Neuronal stem cell (in vitro differentiated cells): ENCODE data around the gene ACOT11.

ENCODE experiments used
- DNase-seq: peaks from one replicate; pipeline ENCODE4 v3.0.0-alpha.2; 2013; ENCODE audit warnings: low spot score
- H2AFZ ChIP-seq: one replicate; pipeline ENCODE4 v1.6.1; 2013; ENCODE audit warnings: mild to moderate bottlenecking, low read length, inconsistent platforms
- H2AK5ac ChIP-seq: 2 replicates; pipeline ENCODE4 v1.6.1; 2013; ENCODE audit warnings: low read depth, mild to moderate bottlenecking, inconsistent platforms, low read length, moderate library complexity, mixed read lengths
- H2BK120ac ChIP-seq: 2 replicates; pipeline ENCODE4 v1.6.1; 2013; ENCODE audit warnings: low read depth, mild to moderate bottlenecking, inconsistent platforms, low read length, moderate library complexity, mixed read lengths
- H2BK12ac ChIP-seq: one replicate; pipeline ENCODE4 v1.6.1; 2013; ENCODE audit warnings: low read length, inconsistent platforms
- H2BK15ac ChIP-seq: 2 replicates; pipeline ENCODE4 v1.6.1; 2013; ENCODE audit warnings: mild to moderate bottlenecking, low read length, inconsistent platforms, mixed read lengths
- H2BK5ac ChIP-seq: one replicate; pipeline ENCODE4 v1.6.1; 2013; ENCODE audit warnings: inconsistent platforms, mild to moderate bottlenecking, low read length, moderate library complexity
- H3K14ac ChIP-seq: one replicate; pipeline ENCODE4 v1.6.1; 2013; ENCODE audit warnings: low read length, inconsistent platforms
- H3K18ac ChIP-seq: 2 replicates; pipeline ENCODE4 v1.6.1; 2013; ENCODE audit warnings: low read length, inconsistent platforms
- H3K23ac ChIP-seq: 2 replicates; pipeline ENCODE4 v1.6.1; 2013; ENCODE audit warnings: low read depth, mild to moderate bottlenecking, mixed read lengths, low read length, inconsistent platforms; ENCODE audit not compliant: poor library complexity
- H3K27ac ChIP-seq: replicated peaks from 3 replicates; pipeline ENCODE4 v1.5.1; 2013; ENCODE audit warnings: low read length, inconsistent platforms
- H3K27me3 ChIP-seq, 3 experiments: 2 replicates each; pipeline ENCODE4 v1.6.1; 2013; ENCODE audit warnings: low read length in 3 of 3, mild to moderate bottlenecking in 2 of 3, inconsistent platforms in 1 of 3, low read depth in 1 of 3, mixed read lengths in 1 of 3, moderate library complexity in 1 of 3; ENCODE audit not compliant: control insufficient read depth in 3 of 3, insufficient read depth in 3 of 3
- H3K36me3 ChIP-seq, 2 donors: replicated peaks in 1 of 2; 2 replicates each; pipeline ENCODE4 v1.6.1; 2013; ENCODE audit warnings: low read length in 2 of 2; ENCODE audit not compliant: control insufficient read depth in 2 of 2, insufficient read depth in 2 of 2
- H3K4ac ChIP-seq: 2 replicates; pipeline ENCODE4 v1.6.1; 2013; ENCODE audit warnings: inconsistent platforms, mild to moderate bottlenecking, low read length, moderate library complexity
- H3K4me1 ChIP-seq, 2 donors: 1 replicate in 1 of 2; 2 replicates in 1 of 2; pipeline ENCODE4 v1.6.1; 2013; ENCODE audit warnings: low read length in 2 of 2, low read depth in 1 of 2; ENCODE audit not compliant: control insufficient read depth in 2 of 2, insufficient read depth in 1 of 2
- H3K4me2 ChIP-seq: one replicate; pipeline ENCODE4 v1.6.1; 2013; ENCODE audit warnings: mild to moderate bottlenecking, low read length, inconsistent platforms; ENCODE audit not compliant: insufficient read depth, poor library complexity, severe bottlenecking
- H3K4me3 ChIP-seq, 2 donors: 2 replicates each; pipeline ENCODE4 v1.5.1; 2013; ENCODE audit warnings: low read length in 2 of 2, mild to moderate bottlenecking in 2 of 2, inconsistent platforms in 1 of 2, moderate library complexity in 1 of 2
- H3K79me1 ChIP-seq: one replicate; pipeline ENCODE4 v1.6.1; 2013; ENCODE audit warnings: low read depth, mild to moderate bottlenecking, inconsistent platforms, low read length, moderate library complexity
- H3K9ac ChIP-seq: one replicate; pipeline ENCODE4 v1.6.1; 2013; ENCODE audit warnings: mild to moderate bottlenecking, low read depth, low read length, inconsistent platforms; ENCODE audit not compliant: poor library complexity
- H3K9me3 ChIP-seq, 2 donors: replicated peaks in 1 of 2; 2 replicates each; pipeline versions ENCODE3 to v1.6.1; 2013; ENCODE audit warnings: low read length in 2 of 2, mild to moderate bottlenecking in 2 of 2, inconsistent platforms in 1 of 2, low read depth in 1 of 2, mixed read lengths in 1 of 2, moderate library complexity in 1 of 2; ENCODE audit not compliant: control insufficient read depth in 2 of 2, insufficient read depth in 1 of 2
- H4K8ac ChIP-seq: one replicate; pipeline ENCODE4 v1.6.1; 2013; ENCODE audit warnings: low read depth, mild to moderate bottlenecking, inconsistent platforms, low read length, moderate library complexity
- H4K91ac ChIP-seq: one replicate; pipeline ENCODE4 v1.6.1; 2013; ENCODE audit warnings: low read length, low read depth, mild to moderate bottlenecking, inconsistent platforms; ENCODE audit not compliant: poor library complexity
- WGBS, 2 donors: extraction: QIAGEN DNeasy Blood & Tissue Kit; methylation state at CpG; one replicate each; pipeline ENCODE4 v1.1.7; 2013; ENCODE audit warnings: missing lambda C conversion rate in 2 of 2, mixed read lengths in 1 of 2; ENCODE audit not compliant: insufficient read length in 2 of 2, insufficient replicate concordance in 1 of 2; ENCODE audit errors: extremely low coverage in 2 of 2; 5-methylcytosine and 5-hydroxymethylcytosine counted together

Gene ACOT11

DNA sequence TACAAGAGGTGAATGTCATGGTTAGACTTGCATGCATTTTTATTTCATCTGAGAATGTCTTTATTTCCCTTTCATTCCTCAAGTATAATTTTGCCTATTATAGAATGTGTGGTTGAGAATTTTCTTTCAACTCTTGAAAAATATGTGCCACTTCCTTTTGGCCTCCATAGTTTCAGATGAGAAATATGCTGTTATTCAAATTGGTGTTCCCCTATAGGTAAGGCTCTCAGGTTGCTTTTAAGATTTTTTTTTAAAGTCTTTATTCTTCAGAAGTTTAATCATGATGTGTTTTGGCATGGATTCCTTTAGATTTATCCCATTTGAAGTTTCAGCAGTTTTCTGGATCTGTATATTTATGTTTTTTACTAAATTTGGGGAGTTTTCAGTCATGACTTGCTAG, 95.7 kb downstream of the ACOT11 start:
- Histone ChIP-seq H3K23ac (no peak overlapping the region), H3K27ac (no peak overlapping the region), H2BK12ac (no peak overlapping the region), H2BK120ac (no peak overlapping the region), H3K36me3 (no peaks in the 10 kb centered on the region), H4K91ac (no peak overlapping the region), H3K27me3 (peaks cover 0 to 8% (median 0%) of the 10 kb centered on the region in 3 experiments), H3K9me3 (peaks cover 2 to 3% of the 10 kb centered on the region in 2 donors), H4K8ac (no peak overlapping the region), H3K79me1 (no peaks in the 10 kb centered on the region), H3K9ac (no peak overlapping the region), H2BK5ac (no peak overlapping the region), H3K4ac (no peak overlapping the region), H2AFZ (no peak overlapping the region), H3K4me3 (no peak overlapping the region), H3K18ac (no peak overlapping the region), H3K4me1 (no peaks in the 10 kb centered on the region), H2BK15ac (no peak overlapping the region), H2AK5ac (no peak overlapping the region), H3K14ac (no peak overlapping the region), H3K4me2 (no peak overlapping the region)
- DNase-seq, result no peak

DNA sequence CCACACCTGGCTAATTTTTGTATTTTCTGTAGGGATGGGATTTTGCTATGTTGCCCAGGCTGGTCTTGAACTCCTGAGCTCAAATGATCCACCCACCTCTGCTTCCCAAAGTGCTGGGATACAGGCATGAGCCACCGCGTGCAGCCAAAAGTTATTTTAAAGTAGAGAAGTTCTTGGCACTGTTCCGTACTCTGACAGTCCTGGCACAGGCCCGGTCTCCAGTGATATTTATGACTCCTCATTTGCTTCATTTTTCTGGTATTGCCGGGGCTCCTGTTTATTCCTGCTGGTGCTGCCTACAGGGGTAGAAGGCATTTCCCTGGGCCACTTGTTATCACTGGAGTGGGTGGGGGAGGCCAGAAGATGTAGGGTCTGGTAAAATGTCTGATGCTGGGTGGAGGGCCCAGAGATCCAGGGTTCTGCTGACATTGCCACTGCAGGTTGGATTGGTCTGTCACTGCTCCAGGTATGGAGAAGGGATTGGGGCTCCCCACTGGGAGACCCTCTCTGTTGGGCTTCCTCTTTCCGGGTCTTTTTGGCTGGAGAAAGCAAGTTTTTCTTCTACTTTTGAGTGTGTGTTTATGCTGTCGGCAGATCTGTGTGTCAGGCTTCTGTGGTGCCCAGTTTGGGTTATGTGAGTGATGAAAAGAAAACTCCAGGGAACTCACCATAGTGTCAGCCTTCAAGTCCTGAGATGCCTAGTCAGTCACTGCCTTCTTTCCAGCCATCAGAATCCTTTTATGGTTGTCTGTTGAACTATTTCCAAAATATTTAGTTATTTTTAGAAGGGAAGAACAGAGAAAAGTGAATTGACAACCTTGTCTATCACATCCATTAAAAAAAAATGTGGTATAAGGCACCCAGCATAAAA, 98.0 kb downstream of the ACOT11 start:
- H3K27ac ChIP-seq, result no peak overlapping the region
- peaks cover 0 to 4% of the 10 kb centered on the region in 2 donors for H3K4me1 ChIP-seq
- no peak overlapping the region for H2BK120ac ChIP-seq
- H3K4ac ChIP-seq, result no peak overlapping the region
- H3K14ac ChIP-seq, result no peak overlapping the region
- no CpG with 5 or more reads among the region's 7 CpGs for WGBS, 2 donors
- no peak overlapping the region for H2BK12ac ChIP-seq
- no peak overlapping the region for H3K18ac ChIP-seq
- no peak overlapping the region for H2BK5ac ChIP-seq
- H2AK5ac ChIP-seq, result no peak overlapping the region
- no peak overlapping the region for H2AFZ ChIP-seq
- H3K9ac ChIP-seq, result no peak overlapping the region
- DNase-seq, result no peak
- no peaks in the 10 kb centered on the region for H3K36me3 ChIP-seq
- H4K8ac ChIP-seq, result no peak overlapping the region
- peaks cover 2 to 3% of the 10 kb centered on the region in 2 donors for H3K9me3 ChIP-seq
- no peak overlapping the region for H2BK15ac ChIP-seq
- H3K27me3 ChIP-seq, result peaks cover 0 to 15% (median 0%) of the 10 kb centered on the region in 3 experiments
- H3K23ac ChIP-seq, result no peak overlapping the region
- H3K4me2 ChIP-seq, result no peak overlapping the region
- no peaks in the 10 kb centered on the region for H3K79me1 ChIP-seq
- H4K91ac ChIP-seq, result no peak overlapping the region
- H3K4me3 ChIP-seq, result no peak overlapping the region

DNA sequence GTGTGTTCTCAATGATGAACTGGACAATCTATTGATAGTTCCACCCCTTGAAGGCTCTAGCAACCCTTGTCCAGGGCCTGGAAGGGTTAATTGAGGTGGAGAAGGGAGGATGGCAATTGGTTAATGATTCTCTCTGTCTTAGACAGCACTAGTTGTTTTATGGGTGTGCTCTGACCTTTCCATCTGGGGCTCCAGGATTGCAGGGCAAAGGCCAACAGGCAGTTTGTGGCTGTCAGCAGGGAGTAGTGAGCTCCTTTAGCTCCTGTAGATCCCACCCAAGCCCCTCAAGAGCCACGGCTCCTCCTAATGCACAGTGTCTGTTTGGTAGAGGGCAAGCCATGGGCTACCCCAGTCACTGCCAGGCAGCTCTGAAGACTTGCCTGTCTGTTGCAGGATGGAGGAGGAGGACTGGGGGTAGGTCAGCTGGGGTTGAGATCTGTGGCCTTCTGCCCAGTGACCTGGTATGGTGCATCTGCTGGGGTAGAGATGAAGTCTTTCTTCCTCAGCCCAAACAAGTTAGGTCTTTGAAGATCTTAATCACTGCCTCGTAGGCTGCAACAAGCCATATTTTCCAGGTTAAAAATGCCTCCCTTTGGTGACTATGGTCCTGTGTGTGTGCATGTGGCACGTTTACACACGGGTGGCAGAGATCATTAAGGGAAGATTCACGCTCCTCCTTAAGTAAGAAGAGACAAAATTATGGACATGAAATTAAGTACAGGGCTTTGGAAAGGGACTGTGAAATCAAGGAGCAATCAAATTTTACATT, 101.3 kb downstream of the ACOT11 start:
- no peak overlapping the region for H3K18ac ChIP-seq
- no peak overlapping the region for H4K91ac ChIP-seq
- no peak for DNase-seq
- no peaks in the 10 kb centered on the region for H3K79me1 ChIP-seq
- H2BK5ac ChIP-seq, result no peak overlapping the region
- WGBS, 2 donors, result no CpG with 5 or more reads among the region's 5 CpGs
- no peak overlapping the region for H2AFZ ChIP-seq
- H3K4me1 ChIP-seq, result peaks cover 0 to 4% of the 10 kb centered on the region in 2 donors
- H3K4ac ChIP-seq, result no peak overlapping the region
- H3K9ac ChIP-seq, result no peak overlapping the region
- H2BK15ac ChIP-seq, result no peak overlapping the region
- H3K14ac ChIP-seq, result no peak overlapping the region
- no peak overlapping the region for H2AK5ac ChIP-seq
- no peak overlapping the region for H2BK12ac ChIP-seq
- no peaks in the 10 kb centered on the region for H3K36me3 ChIP-seq
- no peak overlapping the region for H3K23ac ChIP-seq
- H3K4me3 ChIP-seq, result no peak overlapping the region
- no peak overlapping the region for H2BK120ac ChIP-seq
- H3K9me3 ChIP-seq, result no peaks in the 10 kb centered on the region
- no peak overlapping the region for H4K8ac ChIP-seq
- no peak overlapping the region for H3K4me2 ChIP-seq
- H3K27me3 ChIP-seq, result peaks cover 0 to 15% (median 0%) of the 10 kb centered on the region in 3 experiments
- H3K27ac ChIP-seq, result no peak overlapping the region

DNA sequence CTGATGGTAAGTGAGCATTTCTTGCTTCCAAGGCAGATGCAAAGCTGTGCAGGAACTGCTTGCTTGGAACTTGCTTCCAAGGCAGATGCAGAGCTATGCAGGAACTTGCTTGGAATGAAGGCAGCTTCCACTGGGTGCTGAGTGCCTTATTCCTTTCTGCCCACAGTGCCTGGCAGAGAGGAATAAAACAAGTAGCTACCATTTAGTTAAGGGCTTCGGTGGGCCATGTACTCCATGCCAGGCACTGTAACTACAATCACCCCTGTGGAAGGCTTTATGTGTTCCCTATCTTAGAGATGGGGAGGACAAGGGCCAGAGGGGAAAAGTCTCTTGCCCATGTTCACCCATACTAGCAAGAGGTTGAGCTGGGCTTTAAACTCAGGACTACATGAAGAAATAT, 101.9 kb downstream of the ACOT11 start:
- H2AK5ac ChIP-seq, result no peak overlapping the region
- peaks cover 0 to 4% of the 10 kb centered on the region in 2 donors for H3K4me1 ChIP-seq
- H3K14ac ChIP-seq, result no peak overlapping the region
- H2AFZ ChIP-seq, result no peak overlapping the region
- no peak overlapping the region for H3K4ac ChIP-seq
- H3K4me2 ChIP-seq, result no peak overlapping the region
- no peaks in the 10 kb centered on the region for H3K9me3 ChIP-seq
- H3K4me3 ChIP-seq, result no peak overlapping the region
- no peak overlapping the region for H3K27ac ChIP-seq
- no peak overlapping the region for H4K91ac ChIP-seq
- no peak overlapping the region for H3K18ac ChIP-seq
- no peak overlapping the region for H3K9ac ChIP-seq
- peaks cover 0 to 15% (median 0%) of the 10 kb centered on the region in 3 experiments for H3K27me3 ChIP-seq
- H3K36me3 ChIP-seq, result no peaks in the 10 kb centered on the region
- H2BK12ac ChIP-seq, result no peak overlapping the region
- H3K23ac ChIP-seq, result no peak overlapping the region
- H2BK5ac ChIP-seq, result no peak overlapping the region
- no peak overlapping the region for H2BK120ac ChIP-seq
- H4K8ac ChIP-seq, result no peak overlapping the region
- no peaks in the 10 kb centered on the region for H3K79me1 ChIP-seq
- no peak overlapping the region for H2BK15ac ChIP-seq
- DNase-seq, result no peak
- no CpG with 5 or more reads among the region's 1 CpG for WGBS, 2 donors
